Ovary (tissue), 3 donors: ENCODE measurements around the gene TFEC.
"Not testable (repeated sequence)": the region's sequence is repeated elsewhere in the genome, so short reads cannot be mapped to it uniquely, and the experiment has no call there.

Source experiments
- POLR2A ChIP-seq: fragments of 450-650 bp; IDR thresholded peaks from one replicate; pipeline ENCODE4 v1.6.1; 2017; ENCODE audit warnings: antibody characterized with exemption, mild to moderate bottlenecking, moderate library complexity
- TF ChIP-seq, protein P1 (sequence below), 3 donors: fragments of 450-650 bp in 2 of 3; fragments of 200-600 bp in 1 of 3; IDR thresholded peaks; one replicate each; pipeline versions ENCODE4 v1.5.1 to v1.8.0; 2016 to 2022; ENCODE audit warnings: antibody characterized with exemption in 3 of 3, mild to moderate bottlenecking in 1 of 3
- donor health status: DM: no; HTN: no; CAD: no.

DNA sequence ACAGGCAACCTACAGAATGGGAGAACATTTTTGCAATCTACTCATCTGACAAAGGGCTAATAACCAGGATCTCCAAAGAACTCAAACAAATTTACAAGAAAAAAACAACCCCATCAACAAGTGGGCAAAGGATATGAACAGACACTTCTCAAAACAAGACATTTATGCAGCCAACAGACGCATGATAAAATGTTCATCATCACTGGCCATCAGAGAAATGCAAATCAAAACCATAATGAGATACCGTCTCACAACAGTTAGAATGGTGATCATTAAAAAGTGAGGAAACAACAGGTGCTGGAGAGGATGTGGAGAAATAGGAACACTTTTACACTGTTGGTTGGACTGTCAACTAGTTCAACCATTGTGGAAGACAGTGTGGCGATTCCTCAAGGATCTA, 100.8 kb downstream of the TFEC start:
- TF ChIP-seq, protein P1, sequence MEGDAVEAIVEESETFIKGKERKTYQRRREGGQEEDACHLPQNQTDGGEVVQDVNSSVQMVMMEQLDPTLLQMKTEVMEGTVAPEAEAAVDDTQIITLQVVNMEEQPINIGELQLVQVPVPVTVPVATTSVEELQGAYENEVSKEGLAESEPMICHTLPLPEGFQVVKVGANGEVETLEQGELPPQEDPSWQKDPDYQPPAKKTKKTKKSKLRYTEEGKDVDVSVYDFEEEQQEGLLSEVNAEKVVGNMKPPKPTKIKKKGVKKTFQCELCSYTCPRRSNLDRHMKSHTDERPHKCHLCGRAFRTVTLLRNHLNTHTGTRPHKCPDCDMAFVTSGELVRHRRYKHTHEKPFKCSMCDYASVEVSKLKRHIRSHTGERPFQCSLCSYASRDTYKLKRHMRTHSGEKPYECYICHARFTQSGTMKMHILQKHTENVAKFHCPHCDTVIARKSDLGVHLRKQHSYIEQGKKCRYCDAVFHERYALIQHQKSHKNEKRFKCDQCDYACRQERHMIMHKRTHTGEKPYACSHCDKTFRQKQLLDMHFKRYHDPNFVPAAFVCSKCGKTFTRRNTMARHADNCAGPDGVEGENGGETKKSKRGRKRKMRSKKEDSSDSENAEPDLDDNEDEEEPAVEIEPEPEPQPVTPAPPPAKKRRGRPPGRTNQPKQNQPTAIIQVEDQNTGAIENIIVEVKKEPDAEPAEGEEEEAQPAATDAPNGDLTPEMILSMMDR (IDR thresholded peaks at IDR 0.05) = not testable (repeated sequence)
- not testable (repeated sequence) for TF ChIP-seq POLR2A
